ENCODE measurements around the gene SETD5.

The SETD5 gene

GRCh38 chr3:9525078-9525477 lies 127.7 kb downstream of the SETD5 start (continued):
- TF ChIP-seq CSRNP3 (CRISPR knock-in tag; IDR thresholded peaks at IDR 0.05): no peak
